Mesothelial cell of epicardium (in vitro differentiated cells): ENCODE data around the gene SPCS2. TPM values are rescaled to one million over a fixed set of nuclear protein-coding genes. Genes with fewer than 3 reads are reported as not detected.

ENCODE experiments used
- DNase-seq, 2 experiments: peaks; one replicate each; pipeline ENCODE4 v3.0.0; 2021; ENCODE audit warnings: low spot score in 2 of 2; ENCODE audit not compliant: unreplicated experiment in 2 of 2
- H3K27ac Mint-ChIP-seq: 2 replicates; pipeline ENCODE4 v1.8.0; 2021; ENCODE audit warnings: mixed read lengths
- H3K27me3 Mint-ChIP-seq: 2 replicates; pipeline ENCODE4 v1.8.0; 2021; ENCODE audit warnings: low read depth, mixed read lengths
- H3K36me3 Mint-ChIP-seq: 2 replicates; pipeline ENCODE4 v1.8.0; 2021; ENCODE audit warnings: mixed read lengths
- H3K4me1 Mint-ChIP-seq: 2 replicates; pipeline ENCODE4 v1.8.0; 2021; ENCODE audit warnings: mixed read lengths
- H3K4me3 Mint-ChIP-seq: 2 replicates; pipeline ENCODE4 v1.8.0; 2021; ENCODE audit warnings: mild to moderate bottlenecking, moderate library complexity, mixed read lengths
- H3K9me3 Mint-ChIP-seq: 2 replicates; pipeline ENCODE4 v1.8.0; 2021; ENCODE audit warnings: mixed read lengths
- CTCF ChIP-seq: fragments of 200-600 bp; sonication (generic); IDR thresholded peaks from one replicate; pipeline ENCODE4 v1.5.0; 2021; ENCODE audit warnings: antibody characterized with exemption; ENCODE audit not compliant: unreplicated experiment
- total RNA-seq: library from RNA; stranded (reverse); gene quantifications from 3 replicates; pipeline ENCODE4 v1.2.1, GENCODE V29; 2021

SPCS2 gene
- total RNA-seq, 1 donor from 2014 or later: 101 TPM

GRCh38 chr11:74932169-74932568, 16.9 kb upstream of the SPCS2 start:
- peaks cover 21% of the 10 kb centered on the region for H3K36me3 Mint-ChIP-seq
- no peak overlapping the region for H3K4me3 Mint-ChIP-seq
- H3K9me3 Mint-ChIP-seq: no peaks in the 10 kb centered on the region
- no peak for DNase-seq
- no peaks in the 10 kb centered on the region for H3K27me3 Mint-ChIP-seq
- TF ChIP-seq CTCF: no peak
- no peaks in the 10 kb centered on the region for H3K4me1 Mint-ChIP-seq
- H3K27ac Mint-ChIP-seq: no peak overlapping the region

GRCh38 chr11:74932797-74933196, 16.3 kb upstream of the SPCS2 start:
- Mint-ChIP-seq H3K27ac (no peak overlapping the region), H3K9me3 (no peaks in the 10 kb centered on the region), H3K36me3 (peaks cover 21% of the 10 kb centered on the region), H3K4me1 (no peaks in the 10 kb centered on the region), H3K27me3 (no peaks in the 10 kb centered on the region), H3K4me3 (no peak overlapping the region)
- no peak for TF ChIP-seq CTCF
- DNase-seq: no peak

GRCh38 chr11:74933765-74934164, 15.3 kb upstream of the SPCS2 start:
- Mint-ChIP-seq H3K27me3 (no peaks in the 10 kb centered on the region), H3K36me3 (peaks cover 22% of the 10 kb centered on the region), H3K9me3 (no peaks in the 10 kb centered on the region), H3K4me3 (no peak overlapping the region), H3K4me1 (no peaks in the 10 kb centered on the region), H3K27ac (no peak overlapping the region)
- no peak for DNase-seq
- no peak for TF ChIP-seq CTCF

GRCh38 chr11:74935285-74935684, 13.8 kb upstream of the SPCS2 start:
- no peak for TF ChIP-seq CTCF
- no peaks in the 10 kb centered on the region for H3K27me3 Mint-ChIP-seq
- no peaks in the 10 kb centered on the region for H3K9me3 Mint-ChIP-seq
- H3K36me3 Mint-ChIP-seq: peaks cover 25% of the 10 kb centered on the region
- H3K4me1 Mint-ChIP-seq: no peaks in the 10 kb centered on the region
- no peak overlapping the region for H3K27ac Mint-ChIP-seq
- DNase-seq: no peak
- no peak overlapping the region for H3K4me3 Mint-ChIP-seq

- Mint-ChIP-seq H3K27ac (no peak overlapping the region), H3K4me3 (no peak overlapping the region), H3K4me1 (no peaks in the 10 kb centered on the region), H3K27me3 (no peaks in the 10 kb centered on the region), H3K9me3 (no peaks in the 10 kb centered on the region), H3K36me3 (peaks cover 25% of the 10 kb centered on the region)
- TF ChIP-seq CTCF: no peak
- DNase-seq: no peak
These were observed 13.0 kb upstream of the SPCS2 start for GRCh38 chr11:74936087-74936486.

- Mint-ChIP-seq H3K4me1 (no peaks in the 10 kb centered on the region), H3K27me3 (no peaks in the 10 kb centered on the region), H3K27ac (no peak overlapping the region), H3K9me3 (no peaks in the 10 kb centered on the region), H3K36me3 (peaks cover 25% of the 10 kb centered on the region), H3K4me3 (no peak overlapping the region)
- no peak for DNase-seq
- TF ChIP-seq CTCF: no peak
These were observed 12.1 kb upstream of the SPCS2 start for GRCh38 chr11:74936976-74937375.
